HS-27A (cell line): ENCODE measurements around the gene HIVEP3.
A peak's percentile ranks its signal among the peaks of the same experiment; 100 is the strongest.

ENCODE experiments used
- DNase-seq: peaks from one replicate; pipeline ENCODE4 v3.0.0-alpha.2; 2012; ENCODE audit warnings: low read depth, missing footprints

Gene HIVEP3

DNA sequence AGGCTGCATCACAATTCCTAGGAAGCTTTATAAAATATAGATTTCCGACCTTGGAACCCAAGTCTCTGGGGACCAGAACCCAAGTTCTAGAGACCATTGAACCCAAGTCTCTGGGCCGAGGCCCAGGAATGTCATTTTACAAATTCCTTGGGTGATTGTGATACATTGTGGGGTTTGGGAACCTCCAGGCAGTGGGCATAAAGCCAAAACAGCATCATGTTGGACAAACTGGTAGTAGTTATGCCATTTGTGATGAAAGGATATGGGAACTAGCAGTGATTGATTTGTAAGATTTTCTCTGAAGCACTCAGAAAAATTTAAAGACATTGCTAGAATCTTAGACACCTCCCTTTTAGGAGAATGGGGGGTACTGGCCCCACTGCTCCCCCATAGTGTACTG is 160.2 kb downstream of the HIVEP3 start:
- peak; percentile 74 for DNase-seq

DNA sequence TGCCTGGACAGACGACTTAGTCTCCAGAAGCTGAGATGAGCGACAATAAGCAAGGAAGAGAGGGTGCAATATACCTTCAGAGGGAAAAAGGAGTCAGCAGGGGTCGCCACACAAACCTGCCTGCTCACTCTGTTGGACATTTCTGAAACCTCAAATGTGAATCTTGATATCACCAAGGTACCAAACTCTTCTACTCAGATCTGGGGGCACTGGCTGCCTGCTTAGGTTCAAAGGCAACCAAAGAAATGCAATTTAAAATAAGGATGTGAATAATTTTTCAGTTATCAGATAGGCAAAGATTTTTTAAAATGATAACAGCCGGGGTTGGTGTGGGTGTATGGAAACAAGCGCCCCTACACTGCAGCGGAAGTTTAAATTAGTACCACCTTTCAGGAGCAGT is 164.2 kb downstream of the HIVEP3 start:
- no peak for DNase-seq

- no peak for DNase-seq
These were observed 166.1 kb downstream of the HIVEP3 start for GRCh38 chr1:41752514-41753170.

DNA sequence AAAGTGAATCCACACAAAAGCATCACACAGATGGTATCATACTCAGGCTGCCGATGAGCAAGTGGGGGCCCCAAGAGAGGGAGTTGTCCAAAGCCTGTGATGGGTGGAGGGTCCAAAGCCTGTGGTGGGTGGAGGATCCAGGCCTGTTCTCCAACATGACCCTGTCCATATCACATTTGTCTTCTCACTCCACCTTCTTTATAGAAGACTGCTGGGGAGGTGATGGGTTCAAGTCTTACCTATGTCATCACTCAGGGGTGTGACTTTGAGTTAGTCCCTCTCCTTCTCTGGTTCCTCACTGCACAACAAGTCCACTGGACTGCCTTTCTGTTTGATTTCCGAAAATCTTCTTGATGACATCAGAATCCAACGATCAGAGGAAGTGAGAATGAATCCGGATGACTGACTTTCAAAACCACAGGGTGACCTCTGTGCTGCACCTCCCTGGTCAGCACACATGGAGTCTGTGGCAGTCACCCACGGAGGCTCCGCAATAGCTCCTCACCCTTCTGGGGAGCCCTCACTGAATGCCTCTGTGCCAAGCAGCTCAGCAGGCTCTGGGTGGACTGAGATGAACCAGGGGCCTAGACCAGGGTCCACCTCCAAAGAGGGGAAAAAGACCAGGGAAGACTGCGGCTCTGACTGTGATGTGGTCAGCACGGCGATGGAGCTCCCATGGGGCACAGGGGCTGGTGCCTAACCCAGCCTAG is 166.8 kb downstream of the HIVEP3 start:
- DNase-seq: peak; percentile 62

DNA sequence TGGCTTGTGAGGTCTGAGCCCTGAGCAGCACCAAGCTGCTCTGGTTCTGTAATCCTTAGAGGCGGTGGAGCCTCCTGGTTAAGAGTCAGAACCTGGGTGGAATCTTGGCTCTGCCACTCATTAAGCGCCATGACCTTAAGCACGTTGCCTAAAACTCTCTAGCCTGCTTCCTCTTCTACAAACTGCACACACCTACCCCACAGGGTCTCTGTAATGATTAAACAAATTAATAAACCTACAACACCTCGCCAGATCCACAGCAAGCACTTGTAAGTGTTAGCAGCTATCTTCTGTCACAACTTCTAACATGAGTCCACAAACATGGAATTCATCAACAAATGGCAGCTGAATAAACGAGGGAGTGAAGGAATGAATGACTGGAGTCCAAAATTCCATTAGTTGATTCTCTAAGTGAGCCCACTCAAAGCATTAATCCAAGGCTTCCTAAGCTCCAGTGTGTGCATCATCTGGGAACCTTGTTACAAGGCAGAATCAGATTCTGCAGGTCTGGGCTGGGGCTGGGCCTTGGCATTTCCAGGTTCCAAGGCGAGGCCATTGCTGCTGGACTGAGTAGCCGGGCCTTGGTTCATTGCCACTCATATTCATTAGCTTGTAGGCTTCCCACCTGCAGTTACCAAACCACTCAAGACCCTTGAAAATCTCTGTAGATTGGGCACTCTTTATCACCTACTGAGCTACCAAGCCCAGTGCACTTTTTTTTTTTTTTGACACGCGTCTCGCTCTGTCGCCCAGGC is 168.6 kb downstream of the HIVEP3 start:
- DNase-seq: no peak

GRCh38 chr1:41745022-41745421 is 173.7 kb downstream of the HIVEP3 start:
- no peak for DNase-seq

DNA sequence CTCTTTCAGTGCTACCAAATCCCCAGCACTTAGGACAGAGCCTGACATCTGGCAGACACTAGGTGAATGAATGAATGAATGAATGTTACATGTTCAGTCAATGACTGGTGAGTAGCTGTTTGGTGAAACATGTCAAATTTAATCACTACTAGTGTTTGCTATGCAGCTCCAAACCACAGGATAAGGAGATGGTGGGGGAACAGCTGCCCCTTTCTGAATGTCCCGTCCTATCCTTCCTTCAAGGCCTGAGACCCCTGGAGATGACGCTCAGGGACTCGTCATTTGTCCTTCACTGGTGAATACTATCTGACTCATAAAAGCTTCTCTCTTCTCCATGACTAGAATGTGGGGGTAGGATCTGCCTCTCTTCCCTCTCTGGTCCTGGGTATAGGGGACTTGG is 175.4 kb downstream of the HIVEP3 start:
- DNase-seq: no peak

DNA sequence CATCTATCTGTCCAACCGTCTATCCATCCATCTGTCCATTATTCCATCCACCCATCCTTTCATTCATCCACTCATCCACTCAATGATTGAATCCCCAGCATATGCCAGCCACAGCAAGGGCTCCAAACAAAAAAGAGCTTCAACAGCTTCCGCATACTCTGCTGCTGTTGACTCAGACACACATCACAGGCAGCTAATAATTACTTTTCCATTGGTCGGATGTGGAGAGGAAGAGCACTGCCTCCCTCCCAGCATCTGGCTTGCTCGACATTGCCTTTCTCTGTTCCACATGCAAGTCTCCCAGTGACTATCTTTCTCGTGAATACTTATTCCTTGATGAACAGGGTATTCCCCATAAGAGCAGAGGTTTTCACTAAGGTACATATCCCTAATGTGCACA is 176.5 kb downstream of the HIVEP3 start:
- DNase-seq: no peak

GRCh38 chr1:41741244-41741643 is 177.5 kb downstream of the HIVEP3 start:
- DNase-seq: no peak

- DNase-seq: no peak
These were observed 178.0 kb downstream of the HIVEP3 start for GRCh38 chr1:41740630-41741239.

GRCh38 chr1:41740058-41740457 is 178.7 kb downstream of the HIVEP3 start:
- DNase-seq: no peak

DNA sequence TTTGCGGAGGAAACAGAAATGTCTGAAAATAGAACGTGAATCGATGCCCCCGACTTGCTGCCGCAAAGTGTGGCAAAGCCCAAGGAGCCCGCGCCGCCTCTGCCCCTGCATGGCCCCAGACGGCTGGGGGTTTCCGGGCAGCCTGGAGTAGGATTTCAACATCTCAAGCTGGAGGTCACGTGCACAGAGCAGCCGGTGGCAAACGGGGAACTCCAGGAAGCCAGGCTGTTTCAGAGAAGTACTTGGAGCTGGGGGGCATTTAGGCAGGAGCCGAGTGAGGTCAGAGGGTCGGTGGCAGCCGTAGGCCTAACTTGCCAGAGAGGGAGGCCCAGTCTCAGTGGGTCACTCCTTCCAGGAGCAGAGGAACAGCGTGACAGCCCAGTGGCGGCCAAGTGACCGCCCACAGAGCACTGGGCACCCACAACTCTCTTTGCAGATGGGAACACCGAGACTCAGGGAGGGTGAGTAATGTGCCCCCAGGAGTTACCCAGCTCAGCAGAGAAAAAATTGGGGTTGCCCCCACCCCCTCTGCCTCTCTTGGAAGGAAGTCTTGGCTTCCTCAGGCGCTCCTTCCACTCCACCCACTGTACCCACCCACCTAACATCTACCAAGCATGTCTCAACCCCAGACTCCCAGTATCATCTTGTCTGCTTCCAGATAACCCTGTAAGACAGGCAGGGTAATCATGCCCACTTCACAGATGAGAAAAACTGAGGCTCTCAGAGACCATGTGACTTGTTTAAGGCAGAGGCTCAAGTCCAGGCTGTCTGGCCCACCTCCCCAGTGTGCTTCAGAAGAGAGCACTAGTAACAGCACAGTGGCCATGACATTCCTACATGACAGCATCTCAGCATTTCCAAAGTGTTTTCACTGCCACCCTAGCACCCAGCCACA is 179.4 kb downstream of the HIVEP3 start:
- peak; percentile 39 for DNase-seq

GRCh38 chr1:41738475-41738874 is 180.2 kb downstream of the HIVEP3 start:
- DNase-seq: no peak

GRCh38 chr1:41738006-41738405 is 180.7 kb downstream of the HIVEP3 start:
- no peak for DNase-seq

DNA sequence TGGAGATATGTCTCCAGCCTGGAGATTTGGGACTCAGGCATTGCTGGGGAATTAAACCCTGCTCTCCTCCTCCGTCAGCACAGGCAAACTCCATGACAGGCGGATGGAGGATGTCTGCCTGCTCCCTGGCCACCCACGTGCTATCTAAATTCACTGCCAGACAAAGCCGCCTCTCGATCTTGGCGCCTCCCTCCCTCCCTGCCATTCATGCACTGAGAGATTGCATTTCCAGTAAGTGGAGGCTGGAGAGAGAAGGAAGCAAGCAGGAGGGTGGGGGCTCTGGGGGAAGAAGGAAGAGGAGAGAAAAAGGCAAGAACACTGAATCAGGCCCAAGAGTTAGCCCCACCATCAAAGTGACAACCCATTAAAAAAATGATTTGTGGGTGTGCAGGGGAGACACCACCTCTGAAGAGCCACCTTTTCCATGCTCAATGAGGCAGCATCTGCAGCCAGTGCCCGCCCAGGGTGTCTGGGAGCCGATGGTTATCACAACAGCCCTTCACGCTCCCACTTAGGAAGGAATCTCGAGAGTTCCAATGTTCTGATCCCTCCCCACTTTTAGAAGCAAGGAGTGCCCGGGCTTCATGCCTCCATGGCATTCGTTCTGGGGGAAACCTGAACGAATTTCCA is 183.0 kb downstream of the HIVEP3 start:
- DNase-seq: no peak

DNA sequence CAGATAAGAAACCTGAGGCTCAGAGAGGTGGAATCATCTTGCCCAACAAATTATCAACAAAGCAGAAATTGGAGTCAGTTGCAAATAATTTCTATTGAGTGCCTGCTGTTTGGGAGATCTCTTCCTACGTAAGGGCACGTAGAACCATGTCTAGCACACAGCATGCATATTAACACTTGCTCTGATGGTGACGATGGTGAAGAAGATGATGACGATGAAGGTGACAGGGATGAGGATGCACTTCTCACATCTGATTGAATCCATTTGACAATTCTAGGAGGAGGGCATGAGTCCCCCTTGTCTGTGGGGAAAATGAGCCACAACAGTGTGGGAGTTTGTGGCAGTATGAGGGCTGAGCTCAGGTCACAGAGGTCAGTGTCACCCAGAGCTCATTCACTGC is 183.6 kb downstream of the HIVEP3 start:
- no peak for DNase-seq

- no peak for DNase-seq
These were observed 184.3 kb downstream of the HIVEP3 start for GRCh38 chr1:41734201-41734970.

- DNase-seq: no peak
These were observed 185.0 kb downstream of the HIVEP3 start for GRCh38 chr1:41733725-41734124.

GRCh38 chr1:41733021-41733420 is 185.7 kb downstream of the HIVEP3 start:
- DNase-seq: no peak

DNA sequence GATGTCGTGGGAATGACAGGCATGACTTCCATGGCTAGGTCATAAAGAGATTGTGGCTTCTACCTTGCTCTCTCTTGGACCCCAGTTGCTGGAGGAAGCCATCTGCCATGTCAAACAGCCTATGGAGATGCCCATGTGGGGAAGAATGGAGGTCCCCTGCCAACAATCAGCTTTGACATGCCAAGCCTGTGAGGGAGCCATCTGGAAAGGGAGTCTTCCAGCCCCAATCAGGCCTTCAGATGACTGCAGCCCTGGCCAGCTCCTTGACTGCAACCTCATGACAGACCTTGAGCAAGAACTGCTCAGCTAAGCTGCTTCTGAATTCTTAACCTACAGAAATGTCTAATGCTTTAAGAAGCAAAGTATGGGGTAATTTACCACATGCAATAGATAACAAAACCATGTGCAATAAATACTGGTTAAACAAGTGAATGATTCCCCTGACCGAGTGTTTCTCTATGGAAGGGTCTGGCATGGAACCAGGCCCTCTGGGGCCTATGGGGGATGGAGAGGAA is 187.1 kb downstream of the HIVEP3 start:
- DNase-seq: no peak
